Putamen (tissue), 1 donor: Measurements from ENCODE around the gene PLEKHF1.
A peak's percentile ranks its signal among the peaks of the same experiment; 100 is the strongest.
"Not testable (repeated sequence)": the region's sequence is repeated elsewhere in the genome, so short reads cannot be mapped to it uniquely, and the experiment has no call there.

Experiments
- DNase-seq: peaks from one replicate; pipeline ENCODE4 v3.0.0-alpha.2; 2016; ENCODE audit warnings: low spot score

PLEKHF1 gene

GRCh38 chr19:29700498-29700897 lies 35.2 kb downstream of the PLEKHF1 start:
- DNase-seq: no peak

GRCh38 chr19:29702161-29702962 lies 37.1 kb downstream of the PLEKHF1 start:
- no peak for DNase-seq

GRCh38 chr19:29702963-29703320 lies 37.7 kb downstream of the PLEKHF1 start:
- DNase-seq: no peak

- no peak for DNase-seq
These were observed 39.6 kb downstream of the PLEKHF1 start for GRCh38 chr19:29704562-29705558.

- DNase-seq: no peak
These were observed 40.4 kb downstream of the PLEKHF1 start for GRCh38 chr19:29705706-29706105.

GRCh38 chr19:29706635-29707034 lies 41.4 kb downstream of the PLEKHF1 start:
- no peak for DNase-seq

- no peak for DNase-seq
These were observed 43.5 kb downstream of the PLEKHF1 start for GRCh38 chr19:29708554-29709439.

- not testable (repeated sequence) for DNase-seq
These were observed 44.2 kb downstream of the PLEKHF1 start for GRCh38 chr19:29709440-29709798.

GRCh38 chr19:29711584-29712132 lies 46.4 kb downstream of the PLEKHF1 start:
- no peak for DNase-seq

- no peak for DNase-seq
These were observed 47.7 kb downstream of the PLEKHF1 start for GRCh38 chr19:29712744-29713516.

- no peak for DNase-seq
These were observed 49.2 kb downstream of the PLEKHF1 start for GRCh38 chr19:29714371-29714952.

- peak; percentile 70 for DNase-seq
These were observed 49.9 kb downstream of the PLEKHF1 start, which contains the start of gene C19orf12 for GRCh38 chr19:29714953-29715700. Gene C19orf12, minus strand, starts transcription at chr19:29715261. Its CDS starts 6,848 bp downstream, at chr19:29708413.

- peak; percentile 26 for DNase-seq
These were observed 50.7 kb downstream of the PLEKHF1 start for GRCh38 chr19:29715701-29716581.

GRCh38 chr19:29717051-29717450 lies 51.8 kb downstream of the PLEKHF1 start:
- no peak for DNase-seq

GRCh38 chr19:29724102-29724641 lies 58.9 kb downstream of the PLEKHF1 start:
- peak; percentile 21 for DNase-seq

- no peak for DNase-seq
These were observed 59.5 kb downstream of the PLEKHF1 start for GRCh38 chr19:29724746-29725145.
